ENCODE results near the gene SPIRE2. TPM values are rescaled to one million over a fixed set of nuclear protein-coding genes. Genes with fewer than 3 reads are reported as not detected.

SPIRE2 gene
- total and polyA plus RNA-seq, 11 donors: 0.31 to 2.3 (median 1.3) TPM

GRCh38 chr16:89915303-89916232 lies 87.3 kb downstream of the SPIRE2 start:
- Histone ChIP-seq H3K27ac (no peak overlapping the region), H3K4me3 (no peak overlapping the region), H3K9me3 (no peaks in the 10 kb centered on the region), H3K4me1 (peaks cover 4 to 24% (median 19%) of the 10 kb centered on the region in 12 donors), H3K27me3 (peaks cover 0 to 8% (median 0%) of the 10 kb centered on the region in 9 donors), H3K36me3 (peaks cover 0 to 24% (median 16%) of the 10 kb centered on the region in 9 donors)
- 82 to 85% (median 83%) methylated on average over 35 to 40 of the region's 40 CpGs for WGBS, 4 donors
- no peak for DNase-seq
- TF ChIP-seq, protein P1, sequence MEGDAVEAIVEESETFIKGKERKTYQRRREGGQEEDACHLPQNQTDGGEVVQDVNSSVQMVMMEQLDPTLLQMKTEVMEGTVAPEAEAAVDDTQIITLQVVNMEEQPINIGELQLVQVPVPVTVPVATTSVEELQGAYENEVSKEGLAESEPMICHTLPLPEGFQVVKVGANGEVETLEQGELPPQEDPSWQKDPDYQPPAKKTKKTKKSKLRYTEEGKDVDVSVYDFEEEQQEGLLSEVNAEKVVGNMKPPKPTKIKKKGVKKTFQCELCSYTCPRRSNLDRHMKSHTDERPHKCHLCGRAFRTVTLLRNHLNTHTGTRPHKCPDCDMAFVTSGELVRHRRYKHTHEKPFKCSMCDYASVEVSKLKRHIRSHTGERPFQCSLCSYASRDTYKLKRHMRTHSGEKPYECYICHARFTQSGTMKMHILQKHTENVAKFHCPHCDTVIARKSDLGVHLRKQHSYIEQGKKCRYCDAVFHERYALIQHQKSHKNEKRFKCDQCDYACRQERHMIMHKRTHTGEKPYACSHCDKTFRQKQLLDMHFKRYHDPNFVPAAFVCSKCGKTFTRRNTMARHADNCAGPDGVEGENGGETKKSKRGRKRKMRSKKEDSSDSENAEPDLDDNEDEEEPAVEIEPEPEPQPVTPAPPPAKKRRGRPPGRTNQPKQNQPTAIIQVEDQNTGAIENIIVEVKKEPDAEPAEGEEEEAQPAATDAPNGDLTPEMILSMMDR (IDR thresholded peaks at IDR 0.05): no peak
- no peak for TF ChIP-seq POLR2A (IDR thresholded peaks at IDR 0.05)
- intact Hi-C loops (cut with DNase I): loop anchor here in 2 of 10 donors (5.0 kb wide), 1 partner anchor 43 kb away; the partner anchor contains the start of gene TCF25 (in 2 of the 2)
- ATAC-seq: no peak

DNA sequence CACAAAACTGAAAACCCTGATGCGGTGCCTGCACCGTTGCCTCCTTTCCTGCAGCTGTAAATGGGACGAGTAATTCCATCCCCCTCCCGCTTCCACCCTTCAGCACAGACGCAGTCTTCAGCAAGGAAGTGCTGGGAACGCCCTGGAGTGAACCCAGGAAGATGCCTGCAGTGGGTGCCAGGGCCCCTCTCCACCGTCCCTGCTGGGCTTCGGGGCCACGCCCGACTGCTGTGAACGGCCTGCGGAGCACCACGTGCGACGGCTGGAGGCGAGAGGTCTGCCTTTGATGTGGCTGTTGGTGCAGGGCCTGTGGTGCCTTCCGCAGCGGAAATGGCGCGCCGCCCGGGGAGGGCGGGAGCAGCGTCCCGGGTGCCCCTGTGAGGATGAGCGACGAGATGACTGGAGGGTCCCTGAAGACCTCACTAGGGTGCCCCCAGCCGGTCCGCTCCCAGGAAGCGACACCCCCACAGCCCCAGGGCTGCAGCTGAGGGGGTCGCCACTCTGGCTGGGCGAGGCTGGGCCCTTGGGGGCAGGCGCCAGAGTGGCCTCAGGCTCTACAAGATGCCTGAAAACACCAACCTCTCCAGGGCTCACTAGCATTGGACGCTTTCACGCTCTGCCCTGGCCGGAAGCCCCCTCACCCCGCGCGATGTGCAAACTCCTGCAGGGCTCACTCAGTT lies 89.6 kb downstream of the SPIRE2 start:
- peaks cover 0 to 4% (median 0%) of the 10 kb centered on the region in 9 donors for H3K36me3 ChIP-seq
- peak overlapping the region in 11 of 12 donors; percentile 14 to 56 (median 44) for H3K4me3 ChIP-seq
- DNase-seq (peak; percentile 74 to 90 (median 85)), ATAC-seq (peak in 3 of 4 donors; percentile 34 to 61 (median 52))
- peaks cover 0 to 17% (median 0%) of the 10 kb centered on the region in 9 donors for H3K27me3 ChIP-seq
- peak overlapping the region in 8 of 12 donors; percentile 8 to 64 (median 50) for H3K27ac ChIP-seq
- peaks cover 4 to 48% (median 33%) of the 10 kb centered on the region in 12 donors for H3K4me1 ChIP-seq
- TF ChIP-seq, protein P1 (IDR thresholded peaks at IDR 0.05): no peak
- peak in 1 of 2 donors; percentile 39 for TF ChIP-seq POLR2A (IDR thresholded peaks at IDR 0.05)
- H3K9me3 ChIP-seq: no peaks in the 10 kb centered on the region
- intact Hi-C loops (cut with DNase I): loop anchor here in 2 of 10 donors (5.0 kb wide), 1 partner anchor 46 kb away; the partner anchor contains the start of gene TCF25 (in 2 of the 2)
- WGBS, 4 donors: 0 to 1% (median 0%) methylated on average over 10 to 39 of the region's 39 CpGs

- H3K27me3 ChIP-seq: peaks cover 0 to 24% (median under 1%) of the 10 kb centered on the region in 9 donors
- peak within 1 kb of the TSS in 11 of 12 donors; percentile 14 to 56 (median 44) for H3K4me3 ChIP-seq
- peak within 1 kb of the TSS in 8 of 12 donors; percentile 8 to 64 (median 50) for H3K27ac ChIP-seq
- no peaks in the 10 kb centered on the region for H3K9me3 ChIP-seq
- intact Hi-C loops (cut with DNase I): loop anchor here in 2 of 10 donors (5.0 kb wide), 1 partner anchor 46 kb away; the partner anchor contains the start of gene TCF25 (in 2 of the 2)
- H3K4me1 ChIP-seq: peaks cover 9 to 53% (median 36%) of the 10 kb centered on the region in 12 donors
- ATAC-seq (peak in 2 of 4 donors; percentile 0 to 1), DNase-seq (peak in 1 of 5 donors; percentile 43)
- no peak for TF ChIP-seq POLR2A (IDR thresholded peaks at IDR 0.05)
- TF ChIP-seq, protein P1 (IDR thresholded peaks at IDR 0.05): peak in 11 of 12 donors; percentile 22 to 60 (median 39)
- peaks cover 0 to under 1% (median 0%) of the 10 kb centered on the region in 9 donors for H3K36me3 ChIP-seq
- WGBS, 4 donors: 6 to 9% (median 8%) methylated on average over 12 to 23 of the region's 23 CpGs
Observed at GRCh38 chr16:89918453-89919347, 90.4 kb downstream of the SPIRE2 start, which contains the start of gene MC1R. Gene MC1R (plus strand): TSS chr16:89918862. CDS start chr16:89919259, 397 bp downstream.
